ENCODE results near the gene DUSP8. TPM values are rescaled to one million over a fixed set of nuclear protein-coding genes. Genes with fewer than 3 reads are reported as not detected.
"Not testable (repeated sequence)": the region's sequence is repeated elsewhere in the genome, so short reads cannot be mapped to it uniquely, and the experiment has no call there.

Gene DUSP8
- total and polyA plus RNA-seq, 2 donors (not counting 1 experiment from before 2014, with no cell fraction given) = 4.3 to 7.2 TPM

DNA sequence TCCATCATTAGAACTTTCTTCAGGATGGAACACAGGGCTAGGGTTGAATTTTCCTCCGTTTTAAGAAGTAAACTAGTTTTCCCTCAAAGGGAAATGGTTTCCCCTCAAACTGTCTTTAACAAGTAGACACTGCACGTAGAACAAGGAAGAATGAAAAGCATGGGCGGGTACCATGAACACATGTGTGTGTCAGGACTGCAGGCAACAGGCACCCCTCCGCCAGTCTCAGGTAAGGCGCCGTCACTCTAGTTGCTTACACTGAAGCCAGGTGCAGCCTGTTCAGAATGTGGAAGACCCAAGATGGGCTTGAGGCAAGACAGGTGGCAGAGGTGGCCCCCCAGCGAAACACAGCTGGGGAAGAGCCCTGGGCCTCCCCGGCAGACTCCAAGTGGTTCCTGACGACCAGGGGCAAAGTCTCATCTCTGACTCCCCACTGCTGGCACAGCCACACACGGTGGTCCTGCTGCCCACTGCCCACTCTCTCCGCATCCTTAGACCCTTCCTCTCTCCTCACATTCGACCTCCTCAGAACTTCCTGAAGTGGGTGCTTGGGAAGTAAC lies 60.1 kb downstream of the DUSP8 start:
- CTCF ChIA-PET = interaction anchor here (1.3 kb wide), 1 partner anchor 63 kb away, joined by 6 read pairs; no protein-coding TSS in a partner anchor
- POLR2A ChIA-PET = no interaction called here
- WGBS (ENCODE audit: insufficient coverage) = 79% methylated on average over 9 of the region's 12 CpGs
- Histone ChIP-seq H3K9ac (ENCODE audit: low read length) (no peak overlapping the region), H3K9me3 (ENCODE audit: control extremely low read depth in 1 of 3, control insufficient read depth in 2 of 3, insufficient read depth in 1 of 3, low read length in 2 of 3) (no peaks in the 10 kb centered on the region), H3K27me3 (replicated peaks in 1 of 4; ENCODE audit: control extremely low read depth in 1 of 4, control insufficient read depth in 3 of 4, insufficient read depth in 4 of 4, low read length in 3 of 4) (no peaks in the 10 kb centered on the region), H3K4me2 (replicated peaks; ENCODE audit: low read depth, low read length, poor library complexity, severe bottlenecking) (no peak overlapping the region), H3K79me2 (ENCODE audit: control insufficient read depth, insufficient read depth, low read length) (peaks cover 96% of the 10 kb centered on the region), H3K4me1 (ENCODE audit: control insufficient read depth in 2 of 2, insufficient read depth in 2 of 2, low read length in 2 of 2) (peaks cover 9 to 34% of the 10 kb centered on the region in 2 donors), H4K20me1 (ENCODE audit: control insufficient read depth, insufficient read depth, low read length, poor library complexity, severe bottlenecking) (peaks cover 97% of the 10 kb centered on the region), H3K36me3 (replicated peaks in 1 of 2; ENCODE audit: control extremely low read depth in 1 of 2, control insufficient read depth in 1 of 2, extremely low read depth in 1 of 2, insufficient read depth in 2 of 2, low read length in 1 of 2) (peaks cover 0 to 4% of the 10 kb centered on the region in 2 experiments), H3K4me3 (ENCODE audit: control extremely low read depth in 1 of 5, extremely low read depth in 1 of 5, insufficient read depth in 1 of 5, low read depth in 2 of 5, low read length in 4 of 5) (no peak overlapping the region), H3K27ac (ENCODE audit: low read length in 2 of 2) (no peak overlapping the region), H2AFZ (ENCODE audit: insufficient read depth, low read depth, low read length, poor library complexity, severe bottlenecking) (no peak overlapping the region)
- H3K4me1 Mint-ChIP-seq = peaks cover 64% of the 10 kb centered on the region
- ATAC-seq (ENCODE audit: low read depth) (no peak), DNase-seq (no peak)
- no peaks in the 10 kb centered on the region for H3K27me3 Mint-ChIP-seq
- no peak overlapping the region for H3K4me3 Mint-ChIP-seq
- no peaks in the 10 kb centered on the region for H3K9me3 Mint-ChIP-seq (ENCODE audit: insufficient read depth)
- H3K27ac Mint-ChIP-seq = no peak overlapping the region
- TF ChIP-seq, protein P1, sequence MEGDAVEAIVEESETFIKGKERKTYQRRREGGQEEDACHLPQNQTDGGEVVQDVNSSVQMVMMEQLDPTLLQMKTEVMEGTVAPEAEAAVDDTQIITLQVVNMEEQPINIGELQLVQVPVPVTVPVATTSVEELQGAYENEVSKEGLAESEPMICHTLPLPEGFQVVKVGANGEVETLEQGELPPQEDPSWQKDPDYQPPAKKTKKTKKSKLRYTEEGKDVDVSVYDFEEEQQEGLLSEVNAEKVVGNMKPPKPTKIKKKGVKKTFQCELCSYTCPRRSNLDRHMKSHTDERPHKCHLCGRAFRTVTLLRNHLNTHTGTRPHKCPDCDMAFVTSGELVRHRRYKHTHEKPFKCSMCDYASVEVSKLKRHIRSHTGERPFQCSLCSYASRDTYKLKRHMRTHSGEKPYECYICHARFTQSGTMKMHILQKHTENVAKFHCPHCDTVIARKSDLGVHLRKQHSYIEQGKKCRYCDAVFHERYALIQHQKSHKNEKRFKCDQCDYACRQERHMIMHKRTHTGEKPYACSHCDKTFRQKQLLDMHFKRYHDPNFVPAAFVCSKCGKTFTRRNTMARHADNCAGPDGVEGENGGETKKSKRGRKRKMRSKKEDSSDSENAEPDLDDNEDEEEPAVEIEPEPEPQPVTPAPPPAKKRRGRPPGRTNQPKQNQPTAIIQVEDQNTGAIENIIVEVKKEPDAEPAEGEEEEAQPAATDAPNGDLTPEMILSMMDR (IDR thresholded peaks at IDR 0.05) = no peak
- TF ChIP-seq EZH2 (IDR thresholded peaks at IDR 0.05; ENCODE audit: borderline replicate concordance, insufficient read depth, low read depth, low read length, poor library complexity, severe bottlenecking) = no peak
- intact Hi-C loops (cut with micrococcal nuclease) = loop anchor here (10.0 kb wide), 1 partner anchor 217 kb away; no protein-coding TSS in a partner anchor

DNA sequence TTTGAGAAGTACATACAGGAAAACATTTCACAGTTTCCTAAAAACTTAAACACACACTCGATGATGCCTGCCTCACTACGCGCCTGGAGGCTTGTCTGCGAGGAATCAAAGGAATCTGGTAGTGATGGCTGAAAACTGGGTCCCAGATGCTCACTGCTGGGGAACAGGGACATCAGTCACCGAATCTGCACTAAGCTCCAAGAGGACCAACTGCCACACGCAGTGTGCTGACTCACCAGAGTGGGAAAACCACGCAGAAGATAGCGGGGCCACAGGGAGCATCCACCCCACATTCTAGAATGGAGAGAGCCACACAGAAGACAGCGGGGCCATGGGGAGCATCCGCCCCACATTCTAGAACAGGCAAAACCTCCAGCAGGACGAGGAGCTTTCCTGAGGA lies 61.1 kb downstream of the DUSP8 start:
- Histone ChIP-seq H3K27me3 (replicated peaks in 1 of 4; ENCODE audit: control extremely low read depth in 1 of 4, control insufficient read depth in 3 of 4, insufficient read depth in 4 of 4, low read length in 3 of 4) (no peaks in the 10 kb centered on the region), H3K79me2 (ENCODE audit: control insufficient read depth, insufficient read depth, low read length) (peaks cover 96% of the 10 kb centered on the region), H3K27ac (ENCODE audit: low read length in 2 of 2) (no peak overlapping the region), H3K9me3 (ENCODE audit: control extremely low read depth in 1 of 3, control insufficient read depth in 2 of 3, insufficient read depth in 1 of 3, low read length in 2 of 3) (no peaks in the 10 kb centered on the region), H3K36me3 (replicated peaks in 1 of 2; ENCODE audit: control extremely low read depth in 1 of 2, control insufficient read depth in 1 of 2, extremely low read depth in 1 of 2, insufficient read depth in 2 of 2, low read length in 1 of 2) (peaks cover 0 to 4% of the 10 kb centered on the region in 2 experiments), H3K9ac (ENCODE audit: low read length) (no peak overlapping the region), H2AFZ (ENCODE audit: insufficient read depth, low read depth, low read length, poor library complexity, severe bottlenecking) (no peak overlapping the region), H3K4me3 (ENCODE audit: control extremely low read depth in 1 of 5, extremely low read depth in 1 of 5, insufficient read depth in 1 of 5, low read depth in 2 of 5, low read length in 4 of 5) (no peak overlapping the region), H4K20me1 (ENCODE audit: control insufficient read depth, insufficient read depth, low read length, poor library complexity, severe bottlenecking) (peaks cover 97% of the 10 kb centered on the region), H3K4me2 (replicated peaks; ENCODE audit: low read depth, low read length, poor library complexity, severe bottlenecking) (no peak overlapping the region), H3K4me1 (ENCODE audit: control insufficient read depth in 2 of 2, insufficient read depth in 2 of 2, low read length in 2 of 2) (peaks cover 8 to 38% of the 10 kb centered on the region in 2 donors)
- CTCF ChIA-PET = interaction anchor here (1.3 kb wide), 1 partner anchor 64 kb away, joined by 6 read pairs; no protein-coding TSS in a partner anchor
- no peaks in the 10 kb centered on the region for H3K27me3 Mint-ChIP-seq
- no peak overlapping the region for H3K27ac Mint-ChIP-seq
- H3K4me3 Mint-ChIP-seq = no peak overlapping the region
- ATAC-seq (ENCODE audit: low read depth) (no peak), DNase-seq (no peak)
- TF ChIP-seq EZH2 (IDR thresholded peaks at IDR 0.05; ENCODE audit: borderline replicate concordance, insufficient read depth, low read depth, low read length, poor library complexity, severe bottlenecking) = no peak
- TF ChIP-seq, protein P1 (IDR thresholded peaks at IDR 0.05) = no peak
- POLR2A ChIA-PET = no interaction called here
- WGBS (ENCODE audit: insufficient coverage) = 75% methylated on average over 5 of the region's 11 CpGs
- H3K9me3 Mint-ChIP-seq (ENCODE audit: insufficient read depth) = no peaks in the 10 kb centered on the region
- H3K4me1 Mint-ChIP-seq = peaks cover 60% of the 10 kb centered on the region
- intact Hi-C loops (cut with micrococcal nuclease) = loop anchor here (10.0 kb wide), 1 partner anchor 216 kb away; no protein-coding TSS in a partner anchor

DNA sequence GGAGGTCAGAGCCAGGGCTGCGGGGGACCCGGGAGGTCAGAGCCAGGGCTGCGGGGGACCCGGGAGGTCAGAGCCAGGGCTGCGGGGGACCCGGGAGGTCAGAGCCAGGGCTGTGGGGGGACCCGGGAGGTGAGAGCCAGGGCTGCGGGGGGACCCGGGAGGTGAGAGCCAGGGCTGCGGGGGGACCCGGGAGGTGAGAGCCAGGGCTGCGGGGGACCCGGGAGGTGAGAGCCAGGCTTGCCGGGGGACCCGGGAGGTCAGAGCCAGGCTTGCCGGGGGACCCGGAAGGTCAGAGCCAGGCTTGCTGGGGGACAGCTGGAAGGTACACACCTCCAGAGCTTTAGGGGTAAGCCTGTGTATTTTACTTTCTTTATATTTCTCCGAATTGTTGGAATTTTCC lies 61.7 kb downstream of the DUSP8 start:
- Histone ChIP-seq H3K79me2 (ENCODE audit: control insufficient read depth, insufficient read depth, low read length) (peaks cover 96% of the 10 kb centered on the region), H4K20me1 (ENCODE audit: control insufficient read depth, insufficient read depth, low read length, poor library complexity, severe bottlenecking) (peaks cover 97% of the 10 kb centered on the region), H3K4me1 (ENCODE audit: control insufficient read depth in 2 of 2, insufficient read depth in 2 of 2, low read length in 2 of 2) (peaks cover 2 to 33% of the 10 kb centered on the region in 2 donors)
- CTCF ChIA-PET; H3K27ac ChIP-seq (ENCODE audit: low read length in 2 of 2); ATAC-seq (ENCODE audit: low read depth); POLR2A ChIA-PET; DNase-seq; H3K27me3 ChIP-seq (replicated peaks in 1 of 4; ENCODE audit: control extremely low read depth in 1 of 4, control insufficient read depth in 3 of 4, insufficient read depth in 4 of 4, low read length in 3 of 4); H3K9me3 Mint-ChIP-seq (ENCODE audit: insufficient read depth); H3K36me3 ChIP-seq (replicated peaks in 1 of 2; ENCODE audit: control extremely low read depth in 1 of 2, control insufficient read depth in 1 of 2, extremely low read depth in 1 of 2, insufficient read depth in 2 of 2, low read length in 1 of 2); H3K4me3 ChIP-seq (ENCODE audit: control extremely low read depth in 1 of 5, extremely low read depth in 1 of 5, insufficient read depth in 1 of 5, low read depth in 2 of 5, low read length in 4 of 5); H3K4me3 Mint-ChIP-seq; H2AFZ ChIP-seq (ENCODE audit: insufficient read depth, low read depth, low read length, poor library complexity, severe bottlenecking); H3K27me3 Mint-ChIP-seq; H3K4me2 ChIP-seq (replicated peaks; ENCODE audit: low read depth, low read length, poor library complexity, severe bottlenecking); H3K9ac ChIP-seq (ENCODE audit: low read length); H3K27ac Mint-ChIP-seq; H3K9me3 ChIP-seq (ENCODE audit: control extremely low read depth in 1 of 3, control insufficient read depth in 2 of 3, insufficient read depth in 1 of 3, low read length in 2 of 3): not testable (repeated sequence)
- 95% methylated on average over 7 of the region's 18 CpGs for WGBS (ENCODE audit: insufficient coverage)
- H3K4me1 Mint-ChIP-seq = peaks cover 54% of the 10 kb centered on the region
- intact Hi-C loops (cut with micrococcal nuclease) = loop anchor here (10.0 kb wide), 1 partner anchor 216 kb away; no protein-coding TSS in a partner anchor

Measured in B cell (primary cell).